Mucosa of rectum (tissue), 2 donors: ENCODE data around the gene RTL3.
"Not testable (repeated sequence)": the region's sequence is repeated elsewhere in the genome, so short reads cannot be mapped to it uniquely, and the experiment has no call there.

Experiments
- H3K27ac ChIP-seq, 2 donors: one replicate each; pipeline ENCODE4 v1.7.0; 2013; ENCODE audit warnings: inconsistent platforms in 2 of 2, low read depth in 2 of 2, low read length in 2 of 2
- H3K27me3 ChIP-seq, 2 donors: one replicate each; pipeline ENCODE4 v1.7.0; 2013; ENCODE audit warnings: low read length in 2 of 2; ENCODE audit not compliant: control insufficient read depth in 2 of 2, insufficient read depth in 2 of 2
- H3K36me3 ChIP-seq, 2 donors: one replicate each; pipeline ENCODE4 v1.7.0; 2013; ENCODE audit warnings: low read length in 2 of 2; ENCODE audit not compliant: control insufficient read depth in 2 of 2, insufficient read depth in 2 of 2
- H3K4me1 ChIP-seq, 2 donors: one replicate each; pipeline ENCODE4 v1.7.0; 2013; ENCODE audit warnings: low read length in 2 of 2, mild to moderate bottlenecking in 1 of 2; ENCODE audit not compliant: control insufficient read depth in 2 of 2, insufficient read depth in 2 of 2
- H3K4me3 ChIP-seq, 2 donors: one replicate each; pipeline ENCODE4 v1.7.0; 2013; ENCODE audit warnings: low read length in 2 of 2
- H3K9ac ChIP-seq, 2 donors: one replicate each; pipeline ENCODE4 v1.7.0; 2013; ENCODE audit warnings: low read length in 2 of 2, low read depth in 1 of 2, mild to moderate bottlenecking in 1 of 2
- H3K9me3 ChIP-seq, 2 donors: one replicate each; pipeline ENCODE4 v1.7.0; 2013; ENCODE audit warnings: low read length in 2 of 2; ENCODE audit not compliant: control insufficient read depth in 2 of 2
- donor health status: healthy.
- donor health status: Normal muscosa, but diverticular disease.

Gene RTL3

GRCh38 chrX:78659955-78660354 is 827 bp upstream of the RTL3 start:
- H3K27me3 ChIP-seq = no peaks in the 10 kb centered on the region
- no peak overlapping the region for H3K4me3 ChIP-seq
- no peaks in the 10 kb centered on the region for H3K4me1 ChIP-seq
- H3K27ac ChIP-seq = no peak overlapping the region
- H3K9me3 ChIP-seq = no peaks in the 10 kb centered on the region
- H3K36me3 ChIP-seq = no peaks in the 10 kb centered on the region
- no peak overlapping the region for H3K9ac ChIP-seq

GRCh38 chrX:78658414-78658813 is 714 bp downstream of the RTL3 start:
- Histone ChIP-seq H3K4me1 (no peaks in the 10 kb centered on the region), H3K27me3 (peaks cover 0 to 2% of the 10 kb centered on the region in 2 donors), H3K4me3 (no peak overlapping the region), H3K36me3 (no peaks in the 10 kb centered on the region), H3K27ac (no peak overlapping the region), H3K9ac (no peak overlapping the region), H3K9me3 (no peaks in the 10 kb centered on the region)

GRCh38 chrX:78655642-78656041 is 3.5 kb downstream of the RTL3 start:
- Histone ChIP-seq H3K9ac (no peak overlapping the region), H3K27ac (no peak overlapping the region), H3K9me3 (no peaks in the 10 kb centered on the region), H3K27me3 (peaks cover 0 to 2% of the 10 kb centered on the region in 2 donors), H3K4me1 (no peaks in the 10 kb centered on the region), H3K36me3 (no peaks in the 10 kb centered on the region), H3K4me3 (no peak overlapping the region)

- H3K9ac ChIP-seq = no peak overlapping the region
- H3K27ac ChIP-seq = no peak overlapping the region
Observed at GRCh38 chrX:78653118-78653822, 5.9 kb downstream of the RTL3 start.

GRCh38 chrX:78650906-78651437 is 8.2 kb downstream of the RTL3 start:
- Histone ChIP-seq H3K27ac (no peak overlapping the region), H3K9me3 (no peaks in the 10 kb centered on the region), H3K9ac (no peak overlapping the region), H3K4me3 (no peak overlapping the region), H3K4me1 (no peaks in the 10 kb centered on the region), H3K36me3 (no peaks in the 10 kb centered on the region), H3K27me3 (peaks cover 0 to 2% of the 10 kb centered on the region in 2 donors)

More at GRCh38 chrX:78653118-78653822, 5.9 kb downstream of the RTL3 start:
- Histone ChIP-seq H3K4me3 (no peak overlapping the region), H3K4me1 (no peaks in the 10 kb centered on the region), H3K36me3 (no peaks in the 10 kb centered on the region), H3K27me3 (peaks cover 0 to 2% of the 10 kb centered on the region in 2 donors), H3K9me3 (no peaks in the 10 kb centered on the region)

GRCh38 chrX:78643874-78644273 is 15.3 kb downstream of the RTL3 start:
- Histone ChIP-seq H3K27me3 (no peaks in the 10 kb centered on the region), H3K4me3 (no peak overlapping the region), H3K9me3 (no peaks in the 10 kb centered on the region), H3K4me1 (no peaks in the 10 kb centered on the region), H3K27ac (no peak overlapping the region), H3K36me3 (no peaks in the 10 kb centered on the region), H3K9ac (no peak overlapping the region)

GRCh38 chrX:78643096-78643495 is 16.0 kb downstream of the RTL3 start:
- no peaks in the 10 kb centered on the region for H3K4me1 ChIP-seq
- H3K36me3 ChIP-seq = no peaks in the 10 kb centered on the region
- H3K27ac ChIP-seq = no peak overlapping the region
- no peak overlapping the region for H3K9ac ChIP-seq
- H3K27me3 ChIP-seq = no peaks in the 10 kb centered on the region
- H3K9me3 ChIP-seq = no peaks in the 10 kb centered on the region
- no peak overlapping the region for H3K4me3 ChIP-seq

GRCh38 chrX:78636096-78636495 is 23.0 kb downstream of the RTL3 start:
- not testable (repeated sequence) for H3K4me3 ChIP-seq, H3K36me3 ChIP-seq, H3K27ac ChIP-seq, H3K9ac ChIP-seq, H3K4me1 ChIP-seq, H3K27me3 ChIP-seq, H3K9me3 ChIP-seq

- H3K27ac ChIP-seq = no peak overlapping the region
Observed at GRCh38 chrX:78624962-78625909, 33.9 kb downstream of the RTL3 start.

GRCh38 chrX:78624426-78624825 is 34.7 kb downstream of the RTL3 start:
- no peak overlapping the region for H3K4me3 ChIP-seq
- no peaks in the 10 kb centered on the region for H3K4me1 ChIP-seq
- no peak overlapping the region for H3K9ac ChIP-seq
- H3K9me3 ChIP-seq = no peaks in the 10 kb centered on the region
- no peaks in the 10 kb centered on the region for H3K27me3 ChIP-seq
- H3K27ac ChIP-seq = no peak overlapping the region
- H3K36me3 ChIP-seq = no peaks in the 10 kb centered on the region

More at GRCh38 chrX:78624962-78625909, 33.9 kb downstream of the RTL3 start:
- H3K36me3 ChIP-seq = no peaks in the 10 kb centered on the region
- no peaks in the 10 kb centered on the region for H3K9me3 ChIP-seq
- no peak overlapping the region for H3K9ac ChIP-seq
- no peaks in the 10 kb centered on the region for H3K4me1 ChIP-seq
- H3K4me3 ChIP-seq = no peak overlapping the region
- no peaks in the 10 kb centered on the region for H3K27me3 ChIP-seq
